Right lobe of liver (tissue), 6 donors: Measurements from ENCODE around the gene CHKB. TPM values are rescaled to one million over a fixed set of nuclear protein-coding genes. Genes with fewer than 3 reads are reported as not detected.

Experiments used
- ATAC-seq, 4 donors: fragments of 200-7000 bp; cut with Tn5 transposase; one replicate each; pipeline ENCODE4 v1.9.1; 2020; ENCODE audit warnings: mild to moderate bottlenecking in 4 of 4, moderate library complexity in 4 of 4
- DNase-seq, 3 donors: peaks; one replicate each; pipeline ENCODE4 v3.0.0-alpha.2; 2020
- H3K27ac ChIP-seq, 3 donors: fragments of 200-600 bp; one replicate each; pipeline ENCODE4 v1.8.0; 2022
- H3K27me3 ChIP-seq, 2 donors: fragments of 200-600 bp; one replicate each; pipeline ENCODE4 v1.8.0; 2022
- H3K36me3 ChIP-seq, 4 donors: fragments of 200-600 bp; sonication (generic) in 1 of 4; one replicate each; pipeline versions ENCODE4 v1.5.1 to v1.8.0; 2017 to 2022; ENCODE audit warnings: control low read depth in 1 of 4
- H3K4me1 ChIP-seq, 4 donors: fragments of 200-600 bp; sonication (generic) in 1 of 4; one replicate each; pipeline versions ENCODE4 v1.5.1 to v1.8.0; 2017 to 2022; ENCODE audit warnings: control low read depth in 1 of 4
- H3K4me3 ChIP-seq, 3 donors: fragments of 200-600 bp; one replicate each; pipeline ENCODE4 v1.8.0; 2022
- H3K9me3 ChIP-seq, 4 donors: fragments of 200-600 bp; sonication (generic) in 1 of 4; one replicate each; pipeline versions ENCODE4 v1.5.1 to v1.8.0; 2017 to 2022; ENCODE audit warnings: control low read depth in 1 of 4
- POLR2A ChIP-seq: fragments of 450-650 bp; IDR thresholded peaks from one replicate; pipeline ENCODE4 v1.6.1; 2017; ENCODE audit warnings: antibody characterized with exemption, mild to moderate bottlenecking
- WGBS: methylation state at CpG from one replicate; pipeline ENCODE4 v1.1.6; 2018; ENCODE audit warnings: low coverage, low lambda C conversion rate; ENCODE audit not compliant: insufficient coverage; ENCODE audit errors: missing lambda C conversion rate; 5-methylcytosine and 5-hydroxymethylcytosine counted together
- intact Hi-C, 2 donors: fragments of 100-400 bp; cut with DNase I; formaldehyde crosslinking; loops; one replicate each; pipeline versions ENCODE4 v1.11.2 to v1.14.1; 2022
- total RNA-seq, 6 experiments: library from RNA; depleted of rRNA in 2 of 6; stranded (reverse); fragments of >200 nt in 2 of 6; fragmentation: NEBNext Ultra II Directional in 3 of 6; extraction: Animal tissue kit (Norgen Biotek cat#: 25700) in 3 of 6; gene quantifications; one replicate each; pipeline versions ENCODE4 v1.1.0 to v1.2.4, GENCODE V29; 2016 to 2023
- TF ChIP-seq, protein P1 (sequence below), 4 donors: fragments of 200-600 bp in 3 of 4; fragments of 450-650 bp in 1 of 4; IDR thresholded peaks; one replicate each; pipeline versions ENCODE4 v1.5.1 to v1.8.0; 2016 to 2022; ENCODE audit warnings: antibody characterized with exemption in 4 of 4, mild to moderate bottlenecking in 2 of 4
- donor health status: DM: no; HTN: yes; CAD: no.
- donor health status: DM: no; HTN: no; CAD: no.
- donor health status: DM: no; HTN: no; CAD: no.
- donor health status: DM: no; HTN: yes; CAD: no.
- donor health status: DM: no; HTN: yes; CAD: no.

The CHKB gene
- total RNA-seq, 6 experiments from 2014 or later, result 10.9 to 43.4 (median 26.7) TPM

DNA sequence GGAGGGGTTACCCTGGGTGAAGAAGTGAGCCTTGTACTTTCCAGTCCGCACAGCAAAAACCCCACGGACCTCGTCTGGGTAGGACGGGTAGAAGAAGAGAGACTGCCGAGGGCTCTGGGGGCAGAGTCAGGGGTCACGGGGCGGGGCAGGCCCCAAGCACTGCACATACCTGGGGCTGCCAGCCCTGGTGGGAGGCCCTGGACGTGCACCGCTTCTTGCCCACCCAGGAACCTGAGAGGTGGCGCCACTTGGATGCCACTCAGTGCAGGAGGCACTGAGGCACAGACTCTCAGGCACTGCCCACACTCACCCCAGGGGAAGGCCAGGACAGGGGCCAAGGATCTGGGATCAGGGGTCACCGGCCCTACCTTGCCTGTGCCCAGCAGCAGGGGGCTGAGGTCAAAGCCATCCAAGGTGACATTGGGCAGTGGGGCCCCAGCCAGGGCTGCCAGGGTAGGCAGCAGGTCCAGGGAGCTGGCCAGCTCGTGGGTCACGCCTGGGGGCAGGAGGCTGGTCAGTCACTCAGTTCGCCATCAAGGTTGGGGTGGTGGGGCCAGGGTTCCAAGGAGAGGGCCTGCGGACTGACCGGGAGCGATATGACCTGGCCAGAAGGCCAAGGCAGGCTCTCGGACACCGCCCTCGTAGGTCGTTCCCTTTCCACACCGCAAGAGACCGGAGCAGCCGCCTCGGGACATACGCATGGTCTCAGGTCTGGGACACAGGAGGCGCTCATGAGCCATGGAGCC lies 43.1 kb upstream of the CHKB start:
- no peak for TF ChIP-seq POLR2A
- TF ChIP-seq, protein P1, sequence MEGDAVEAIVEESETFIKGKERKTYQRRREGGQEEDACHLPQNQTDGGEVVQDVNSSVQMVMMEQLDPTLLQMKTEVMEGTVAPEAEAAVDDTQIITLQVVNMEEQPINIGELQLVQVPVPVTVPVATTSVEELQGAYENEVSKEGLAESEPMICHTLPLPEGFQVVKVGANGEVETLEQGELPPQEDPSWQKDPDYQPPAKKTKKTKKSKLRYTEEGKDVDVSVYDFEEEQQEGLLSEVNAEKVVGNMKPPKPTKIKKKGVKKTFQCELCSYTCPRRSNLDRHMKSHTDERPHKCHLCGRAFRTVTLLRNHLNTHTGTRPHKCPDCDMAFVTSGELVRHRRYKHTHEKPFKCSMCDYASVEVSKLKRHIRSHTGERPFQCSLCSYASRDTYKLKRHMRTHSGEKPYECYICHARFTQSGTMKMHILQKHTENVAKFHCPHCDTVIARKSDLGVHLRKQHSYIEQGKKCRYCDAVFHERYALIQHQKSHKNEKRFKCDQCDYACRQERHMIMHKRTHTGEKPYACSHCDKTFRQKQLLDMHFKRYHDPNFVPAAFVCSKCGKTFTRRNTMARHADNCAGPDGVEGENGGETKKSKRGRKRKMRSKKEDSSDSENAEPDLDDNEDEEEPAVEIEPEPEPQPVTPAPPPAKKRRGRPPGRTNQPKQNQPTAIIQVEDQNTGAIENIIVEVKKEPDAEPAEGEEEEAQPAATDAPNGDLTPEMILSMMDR (IDR thresholded peaks at IDR 0.05), result peak in 2 of 4 donors; percentile 15 to 16
- no CpG with 5 or more reads among the region's 27 CpGs for WGBS
- DNase-seq, result no peak
- intact Hi-C loops, result loop anchor here in 1 of 2 donors (5.0 kb wide), 1 partner anchor 72 kb away; no protein-coding TSS in a partner anchor
- peaks cover 0 to 25% (median 6%) of the 10 kb centered on the region in 4 donors for H3K4me1 ChIP-seq
- H3K27ac ChIP-seq, result no peak overlapping the region
- H3K27me3 ChIP-seq, result no peaks in the 10 kb centered on the region
- H3K9me3 ChIP-seq, result no peaks in the 10 kb centered on the region
- no peak for ATAC-seq
- H3K36me3 ChIP-seq, result no peaks in the 10 kb centered on the region
- H3K4me3 ChIP-seq, result no peak overlapping the region

DNA sequence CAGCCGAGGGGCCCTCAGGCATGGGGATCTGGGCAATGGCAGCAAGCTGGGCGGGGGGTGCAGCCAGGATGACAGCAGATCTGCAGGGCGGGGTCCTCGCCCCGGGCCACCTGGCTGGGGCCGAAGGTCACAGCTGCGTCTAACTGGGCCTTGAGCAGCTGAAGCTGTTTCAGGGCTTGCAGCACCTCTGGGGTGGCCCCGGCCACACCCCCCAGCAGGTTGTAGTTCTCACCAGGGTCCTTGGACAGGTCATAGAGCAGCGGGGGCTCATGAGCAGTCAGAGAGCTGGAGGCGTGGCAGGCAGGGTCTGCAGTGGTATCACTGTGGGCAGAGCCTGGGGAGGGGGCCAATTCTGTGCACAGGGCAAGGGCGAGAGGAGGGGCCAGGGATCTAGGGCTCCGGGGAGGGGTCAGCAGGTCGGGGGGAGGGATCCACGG lies 42.5 kb upstream of the CHKB start:
- TF ChIP-seq POLR2A, result no peak
- TF ChIP-seq, protein P1 (IDR thresholded peaks at IDR 0.05), result no peak
- peaks cover 0 to 28% (median 6%) of the 10 kb centered on the region in 4 donors for H3K4me1 ChIP-seq

DNA sequence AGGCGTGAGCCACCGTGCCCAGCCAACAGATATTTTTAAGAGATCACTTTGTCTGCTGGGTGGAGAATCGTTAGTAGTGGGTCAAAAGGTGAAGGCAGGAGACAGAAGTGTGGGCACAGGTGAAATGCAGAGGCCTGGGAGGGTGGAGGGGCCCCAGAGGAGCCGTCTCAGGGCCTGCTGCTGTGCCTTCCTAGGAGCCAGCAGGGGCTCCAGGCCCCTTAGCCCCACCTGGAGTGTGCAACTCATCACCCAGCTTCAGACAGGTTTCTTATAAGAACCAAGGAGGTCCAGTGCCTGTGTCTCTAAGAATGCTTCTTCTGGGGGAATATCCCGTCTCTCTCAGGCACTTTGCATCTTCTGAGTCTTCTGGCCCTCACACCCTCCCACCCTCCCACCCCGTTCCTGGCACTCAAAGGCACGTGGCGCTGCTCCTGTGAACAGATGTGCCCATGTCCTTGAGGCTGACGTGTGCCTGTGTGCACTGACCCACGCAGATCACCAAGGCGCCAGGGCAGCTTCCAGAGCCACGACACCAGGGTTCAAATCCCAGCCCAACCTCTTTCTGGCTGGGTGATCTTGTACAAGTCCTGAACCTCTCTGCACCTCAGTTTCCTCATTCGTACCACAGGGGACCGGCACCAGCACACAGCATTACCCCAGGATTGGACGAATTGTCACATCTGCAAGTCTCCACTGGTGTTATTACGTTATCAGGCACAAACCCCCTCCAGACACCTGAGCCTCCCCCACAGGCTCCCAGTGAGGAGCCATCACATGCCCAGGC lies 41.9 kb upstream of the CHKB start:
- H3K27ac ChIP-seq, result no peak overlapping the region
- no peaks in the 10 kb centered on the region for H3K27me3 ChIP-seq
- no peak for ATAC-seq
- WGBS, result 81% methylated on average over 8 of the region's 16 CpGs
- intact Hi-C loops, result loop anchor here in 1 of 2 donors (5.0 kb wide), 1 partner anchor 73 kb away; no protein-coding TSS in a partner anchor
- H3K4me1 ChIP-seq, result peaks cover 0 to 28% (median 6%) of the 10 kb centered on the region in 4 donors
- no peak overlapping the region for H3K4me3 ChIP-seq
- H3K36me3 ChIP-seq, result no peaks in the 10 kb centered on the region
- TF ChIP-seq, protein P1 (IDR thresholded peaks at IDR 0.05), result no peak
- TF ChIP-seq POLR2A, result no peak
- no peak for DNase-seq
- H3K9me3 ChIP-seq, result no peaks in the 10 kb centered on the region

More for the DNA sequence above, 42.5 kb upstream of the CHKB start:
- no peak overlapping the region for H3K4me3 ChIP-seq
- H3K27ac ChIP-seq, result no peak overlapping the region
- no CpG with 5 or more reads among the region's 14 CpGs for WGBS
- H3K36me3 ChIP-seq, result no peaks in the 10 kb centered on the region
- no peaks in the 10 kb centered on the region for H3K9me3 ChIP-seq
- intact Hi-C loops, result loop anchor here in 1 of 2 donors (5.0 kb wide), 1 partner anchor 72 kb away; no protein-coding TSS in a partner anchor
- DNase-seq, result no peak
- no peak for ATAC-seq
- no peaks in the 10 kb centered on the region for H3K27me3 ChIP-seq

DNA sequence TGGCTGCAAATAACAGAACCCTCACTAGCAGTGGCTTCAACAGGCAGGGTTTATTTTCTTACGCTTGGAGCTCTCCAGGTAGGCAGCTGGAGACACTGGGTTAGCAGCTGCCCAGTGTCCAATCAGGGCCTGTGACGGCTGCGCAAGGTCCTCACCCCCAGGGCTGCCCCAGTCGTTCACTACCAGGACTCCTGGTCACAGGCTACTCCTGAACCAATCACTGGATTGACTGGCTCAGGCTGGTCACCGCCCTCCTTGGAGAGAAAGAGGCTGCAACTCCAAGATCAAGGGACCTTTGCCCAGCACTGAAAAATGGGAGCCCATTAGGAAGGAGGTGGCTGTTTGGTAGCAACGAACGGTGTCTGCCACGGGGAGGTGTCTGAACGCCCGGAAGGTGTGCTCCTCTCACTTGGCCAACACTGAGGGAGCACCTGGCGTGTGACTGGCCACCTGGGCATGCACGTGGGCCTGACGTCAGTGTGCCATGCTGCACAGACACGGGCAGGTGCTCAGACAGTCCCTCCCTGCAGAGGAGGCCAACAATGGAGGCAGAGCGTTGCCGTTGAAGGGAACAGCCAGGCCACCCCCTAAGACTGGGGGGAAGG lies 40.2 kb upstream of the CHKB start:
- intact Hi-C loops, result no loop called here
- Histone ChIP-seq H3K27me3 (no peaks in the 10 kb centered on the region), H3K4me3 (peak overlapping the region in 1 of 3 donors; percentile 14), H3K9me3 (no peaks in the 10 kb centered on the region), H3K4me1 (peaks cover 0 to 28% (median 6%) of the 10 kb centered on the region in 4 donors), H3K27ac (peak overlapping the region; percentile 51 to 76 (median 68)), H3K36me3 (no peaks in the 10 kb centered on the region)
- WGBS, result 40% methylated on average over 1 of the region's 16 CpGs
- peak; percentile 24 for TF ChIP-seq POLR2A
- TF ChIP-seq, protein P1 (IDR thresholded peaks at IDR 0.05), result peak in 1 of 4 donors; percentile 11
- peak; percentile 64 to 86 (median 83) for ATAC-seq
- peak; percentile 78 to 91 (median 90) for DNase-seq
